Fibroblast of lung (primary cell): ENCODE data around the gene GNL1. TPM values are rescaled to one million over a fixed set of nuclear protein-coding genes. Genes with fewer than 3 reads are reported as not detected.

Source experiments
- DNase-seq, 2 donors: peaks; one replicate each; pipeline versions ENCODE4 v3.0.0 to v3.0.0-alpha.2; 2010; ENCODE audit warnings: low read depth in 2 of 2
- H2AFZ ChIP-seq: 2 replicates; pipeline ENCODE4 v1.5.1; 2012; ENCODE audit warnings: low read length, control low read depth, inconsistent platforms
- H3K27ac ChIP-seq: 2 replicates; pipeline ENCODE4 v1.5.1; 2011; ENCODE audit warnings: low read length, control low read depth; ENCODE audit not compliant: insufficient read depth
- H3K27me3 ChIP-seq: 2 replicates; pipeline ENCODE4 v1.5.1; 2011; ENCODE audit warnings: mild to moderate bottlenecking, low read length; ENCODE audit not compliant: control insufficient read depth, insufficient read depth
- H3K36me3 ChIP-seq: 2 replicates; pipeline ENCODE4 v1.5.1; 2011; ENCODE audit warnings: low read length; ENCODE audit not compliant: control insufficient read depth, insufficient read depth
- H3K4me1 ChIP-seq: 2 replicates; pipeline ENCODE4 v1.5.1; 2011; ENCODE audit warnings: low read length; ENCODE audit not compliant: control insufficient read depth, insufficient read depth; ENCODE audit errors: extremely low read depth
- H3K4me2 ChIP-seq: 2 replicates; pipeline ENCODE4 v1.5.1; 2011; ENCODE audit warnings: low read length, control low read depth; ENCODE audit not compliant: insufficient read depth; ENCODE audit errors: extremely low read depth
- H3K4me3 ChIP-seq, 4 experiments: fragments of 200-600 bp in 1 of 4; sonication (generic) in 1 of 4; replicated peaks in 1 of 4; 2 replicates each; pipeline ENCODE4 v1.5.1; 2011 to 2016; ENCODE audit warnings: low read length in 4 of 4, low read depth in 3 of 4, mild to moderate bottlenecking in 3 of 4, control low read depth in 2 of 4, inconsistent platforms in 1 of 4, mixed read lengths in 1 of 4; ENCODE audit not compliant: insufficient read depth in 1 of 4; ENCODE audit errors: control extremely low read depth in 1 of 4
- H3K79me2 ChIP-seq: 2 replicates; pipeline ENCODE4 v1.5.1; 2012; ENCODE audit warnings: mild to moderate bottlenecking, low read length, inconsistent platforms; ENCODE audit not compliant: control insufficient read depth, insufficient read depth
- H3K9ac ChIP-seq: 2 replicates; pipeline ENCODE4 v1.5.1; 2011; ENCODE audit warnings: mild to moderate bottlenecking, low read length, control low read depth; ENCODE audit not compliant: insufficient read depth
- H3K9me3 ChIP-seq: 2 replicates; pipeline ENCODE4 v1.5.1; 2012; ENCODE audit warnings: low read depth, low read length; ENCODE audit not compliant: control insufficient read depth, insufficient read depth
- H4K20me1 ChIP-seq: 2 replicates; pipeline ENCODE4 v1.5.1; 2011; ENCODE audit warnings: low read length; ENCODE audit not compliant: control insufficient read depth, insufficient read depth; ENCODE audit errors: extremely low read depth
- EZH2 ChIP-seq: IDR thresholded peaks from 2 replicates; pipeline ENCODE4 v1.5.1; 2012; ENCODE audit warnings: low read length, control low read depth, mild to moderate bottlenecking; ENCODE audit errors: missing control alignments
- polyA plus RNA-seq, 2 donors: library from polyadenylated mRNA; depleted of rRNA in 1 of 2; stranded (reverse) in 1 of 2; unstranded in 1 of 2; fragments of >200 nt; gene quantifications; 2 replicates each; pipeline ENCODE4 v1.2.1, GENCODE V29; 2011 to 2012; ENCODE audit warnings: missing spikeins in 1 of 2
- total RNA-seq: library from RNA; depleted of rRNA; stranded (reverse); fragments of >200 nt; gene quantifications from 2 replicates; pipeline ENCODE4 v1.2.1, GENCODE V29; 2014
- TF ChIP-seq, protein P1 (sequence below), 2 donors: IDR thresholded peaks in 1 of 2; conservative IDR thresholded peaks in 1 of 2; 1 replicate in 1 of 2; 2 replicates in 1 of 2; pipeline ENCODE4 v1.5.1; 2011 to 2012; ENCODE audit warnings: low read length in 2 of 2, control low read depth in 1 of 2, inconsistent platforms in 1 of 2, low read depth in 1 of 2, mild to moderate bottlenecking in 1 of 2

Gene GNL1
- total and polyA plus RNA-seq, 2 donors (not counting 1 experiment from before 2014, with no cell fraction given), result 33.4 to 67.0 TPM

DNA sequence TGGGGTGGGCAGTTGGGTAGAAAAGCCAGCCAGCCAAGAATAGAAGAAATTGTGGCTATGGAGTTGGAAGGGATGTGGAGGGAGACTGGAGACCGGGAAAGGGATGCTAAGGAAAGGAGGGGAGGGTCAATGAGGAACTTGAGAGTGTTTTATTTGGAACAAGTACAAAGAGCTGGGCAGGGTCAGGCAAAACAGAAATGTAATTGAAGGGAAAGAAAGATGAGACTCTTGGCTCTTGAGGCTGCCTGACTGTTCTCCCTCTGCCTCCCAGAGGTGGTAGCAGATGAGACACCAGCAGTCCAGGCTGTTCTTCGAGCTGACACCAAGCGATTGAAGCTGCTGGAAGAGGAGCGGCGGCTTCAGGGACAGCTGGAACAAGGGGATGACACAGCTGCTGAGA is 27.6 kb upstream of the GNL1 start:
- Histone ChIP-seq H3K4me2 (no peak overlapping the region), H3K36me3 (peaks cover 31% of the 10 kb centered on the region), H3K27me3 (no peaks in the 10 kb centered on the region), H3K9ac (no peak overlapping the region), H2AFZ (no peak overlapping the region), H4K20me1 (no peaks in the 10 kb centered on the region), H3K4me1 (no peaks in the 10 kb centered on the region), H3K27ac (no peak overlapping the region), H3K9me3 (no peaks in the 10 kb centered on the region), H3K79me2 (no peaks in the 10 kb centered on the region), H3K4me3 (no peak overlapping the region)
- DNase-seq, result no peak
- TF ChIP-seq, protein P1, sequence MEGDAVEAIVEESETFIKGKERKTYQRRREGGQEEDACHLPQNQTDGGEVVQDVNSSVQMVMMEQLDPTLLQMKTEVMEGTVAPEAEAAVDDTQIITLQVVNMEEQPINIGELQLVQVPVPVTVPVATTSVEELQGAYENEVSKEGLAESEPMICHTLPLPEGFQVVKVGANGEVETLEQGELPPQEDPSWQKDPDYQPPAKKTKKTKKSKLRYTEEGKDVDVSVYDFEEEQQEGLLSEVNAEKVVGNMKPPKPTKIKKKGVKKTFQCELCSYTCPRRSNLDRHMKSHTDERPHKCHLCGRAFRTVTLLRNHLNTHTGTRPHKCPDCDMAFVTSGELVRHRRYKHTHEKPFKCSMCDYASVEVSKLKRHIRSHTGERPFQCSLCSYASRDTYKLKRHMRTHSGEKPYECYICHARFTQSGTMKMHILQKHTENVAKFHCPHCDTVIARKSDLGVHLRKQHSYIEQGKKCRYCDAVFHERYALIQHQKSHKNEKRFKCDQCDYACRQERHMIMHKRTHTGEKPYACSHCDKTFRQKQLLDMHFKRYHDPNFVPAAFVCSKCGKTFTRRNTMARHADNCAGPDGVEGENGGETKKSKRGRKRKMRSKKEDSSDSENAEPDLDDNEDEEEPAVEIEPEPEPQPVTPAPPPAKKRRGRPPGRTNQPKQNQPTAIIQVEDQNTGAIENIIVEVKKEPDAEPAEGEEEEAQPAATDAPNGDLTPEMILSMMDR (conservative IDR thresholded peaks at IDR 0.05 in 1 of 2, IDR thresholded peaks at IDR 0.05 in 1 of 2; ENCODE audit: low read depth in 1 of 2, low read length in 2 of 2), result no peak
- no peak for TF ChIP-seq EZH2

DNA sequence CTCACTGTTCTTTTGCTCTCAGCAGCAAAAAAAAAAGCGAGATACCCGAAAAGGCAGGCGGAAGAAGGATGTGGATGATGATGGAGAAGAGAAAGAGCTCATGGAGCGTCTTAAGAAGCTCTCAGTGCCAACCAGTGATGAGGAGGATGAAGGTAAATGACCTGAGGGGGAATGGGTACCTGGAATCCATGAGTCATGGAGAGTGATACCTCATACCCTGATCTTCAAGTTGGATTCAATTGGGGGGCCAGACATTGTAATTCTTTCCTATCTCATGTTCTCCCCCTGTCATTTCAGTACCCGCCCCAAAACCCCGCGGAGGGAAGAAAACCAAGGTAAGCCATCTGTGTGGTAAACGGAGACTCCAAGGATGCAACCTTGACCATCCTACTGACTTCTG is 21.8 kb upstream of the GNL1 start:
- no peak for DNase-seq
- Histone ChIP-seq H4K20me1 (no peaks in the 10 kb centered on the region), H3K36me3 (peaks cover 19% of the 10 kb centered on the region), H3K9me3 (no peaks in the 10 kb centered on the region), H3K79me2 (peaks cover 28% of the 10 kb centered on the region), H3K4me3 (no peak overlapping the region), H2AFZ (no peak overlapping the region), H3K27me3 (no peaks in the 10 kb centered on the region), H3K4me1 (peaks cover 1% of the 10 kb centered on the region), H3K9ac (no peak overlapping the region), H3K4me2 (no peak overlapping the region), H3K27ac (no peak overlapping the region)
- TF ChIP-seq EZH2, result no peak
- TF ChIP-seq, protein P1 (conservative IDR thresholded peaks at IDR 0.05 in 1 of 2, IDR thresholded peaks at IDR 0.05 in 1 of 2; ENCODE audit: low read depth in 1 of 2, low read length in 2 of 2), result no peak

GRCh38 chr6:30573113-30573512 is 16.8 kb upstream of the GNL1 start:
- no peak for DNase-seq
- Histone ChIP-seq H3K27me3 (no peaks in the 10 kb centered on the region), H3K9me3 (no peaks in the 10 kb centered on the region), H4K20me1 (no peaks in the 10 kb centered on the region), H2AFZ (no peak overlapping the region), H3K79me2 (peaks cover 44% of the 10 kb centered on the region), H3K4me3 (peak overlapping the region in 2 of 4 experiments; percentile 5 to 91), H3K27ac (no peak overlapping the region), H3K4me2 (peak overlapping the region; percentile 93), H3K9ac (no peak overlapping the region), H3K4me1 (peaks cover 13% of the 10 kb centered on the region), H3K36me3 (peaks cover 8% of the 10 kb centered on the region)
- no peak for TF ChIP-seq EZH2
- TF ChIP-seq, protein P1 (conservative IDR thresholded peaks at IDR 0.05 in 1 of 2, IDR thresholded peaks at IDR 0.05 in 1 of 2; ENCODE audit: low read depth in 1 of 2, low read length in 2 of 2), result no peak
